HTR-8/SVneo (cell line): ENCODE measurements around the gene PPIL6.
"Not testable (repeated sequence)": the region's sequence is repeated elsewhere in the genome, so short reads cannot be mapped to it uniquely, and the experiment has no call there.

Source experiments
- DNase-seq: peaks from one replicate; pipeline ENCODE4 v3.0.0; 2011; ENCODE audit warnings: low spot score, mixed read lengths; ENCODE audit not compliant: insufficient read length
- FAIRE-seq: peaks from 2 replicates; lab custom pipeline; 2011; peaks lifted over from hg19 to GRCh38; lab: Jason Lieb, UNC

The PPIL6 gene

DNA sequence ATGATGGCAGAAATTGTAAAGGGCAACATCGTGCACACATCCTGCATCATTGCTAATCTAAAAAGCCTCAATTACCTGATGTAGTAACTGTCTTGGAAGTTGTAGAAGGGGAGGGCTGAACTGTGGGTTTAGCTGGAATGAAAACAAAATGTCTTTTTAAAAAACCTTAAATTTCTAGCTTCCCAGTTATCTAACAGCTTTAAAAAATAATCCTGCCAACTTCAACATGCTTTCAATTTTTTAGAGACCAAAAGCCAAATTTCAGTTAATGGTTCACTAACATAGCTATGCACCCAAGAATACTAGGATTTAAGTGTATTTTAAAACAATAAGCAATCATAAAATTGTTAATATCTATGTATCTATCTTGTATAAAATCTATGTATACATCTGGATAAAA is 70.1 kb downstream of the PPIL6 start:
- FAIRE-seq: no peak

DNA sequence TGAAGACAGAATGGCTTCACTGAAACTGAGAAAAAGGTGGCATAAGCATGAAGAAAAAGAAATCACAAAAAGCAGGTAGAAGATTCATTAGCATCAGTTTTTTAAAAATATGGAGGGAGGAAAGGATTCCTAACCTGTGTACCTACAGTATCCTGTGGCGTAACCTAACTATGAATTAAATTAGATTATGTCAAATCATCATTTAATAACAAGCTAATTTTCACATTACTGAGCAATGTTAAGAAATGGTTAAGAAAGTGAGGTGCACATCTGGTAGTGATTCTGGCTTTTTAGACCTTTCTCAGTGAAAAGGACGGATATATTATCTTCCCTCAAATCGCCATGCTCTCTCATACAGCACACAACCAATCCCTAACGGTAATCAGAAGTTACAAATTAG is 70.7 kb downstream of the PPIL6 start:
- DNase-seq (no peak), FAIRE-seq (no peak)

More for the DNA sequence above, 70.1 kb downstream of the PPIL6 start:
- no peak for DNase-seq

DNA sequence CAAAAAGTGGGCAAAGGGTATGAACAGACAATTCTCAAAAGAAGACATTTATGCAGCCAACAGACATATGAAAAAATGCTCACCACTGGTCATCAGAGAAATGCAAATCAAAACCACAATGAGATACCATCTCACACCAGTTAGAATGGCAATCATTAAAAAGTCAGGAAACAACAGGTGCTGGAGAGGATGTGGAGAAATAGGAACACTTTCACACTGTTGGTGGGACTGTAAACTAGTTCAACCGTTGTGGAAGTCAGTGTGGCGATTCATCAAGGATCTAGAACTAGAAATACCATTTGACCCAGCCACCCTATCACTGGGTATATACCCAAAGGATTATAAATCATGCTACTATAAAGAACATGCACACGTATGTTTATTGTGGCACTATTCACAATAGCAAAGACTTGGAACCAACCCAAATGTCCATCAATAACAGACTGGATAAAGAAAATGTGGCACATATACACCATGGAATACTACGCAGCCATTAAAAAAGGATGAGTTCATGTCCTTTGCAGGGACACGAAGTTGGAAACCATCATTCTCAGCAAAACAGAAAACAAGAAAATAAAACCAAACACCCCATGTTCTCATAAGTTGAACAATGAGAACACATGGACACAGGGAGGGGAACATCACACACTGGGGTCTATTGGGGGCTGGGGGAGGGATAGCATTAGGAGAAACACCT is 75.9 kb downstream of the PPIL6 start:
- FAIRE-seq, DNase-seq: not testable (repeated sequence)

DNA sequence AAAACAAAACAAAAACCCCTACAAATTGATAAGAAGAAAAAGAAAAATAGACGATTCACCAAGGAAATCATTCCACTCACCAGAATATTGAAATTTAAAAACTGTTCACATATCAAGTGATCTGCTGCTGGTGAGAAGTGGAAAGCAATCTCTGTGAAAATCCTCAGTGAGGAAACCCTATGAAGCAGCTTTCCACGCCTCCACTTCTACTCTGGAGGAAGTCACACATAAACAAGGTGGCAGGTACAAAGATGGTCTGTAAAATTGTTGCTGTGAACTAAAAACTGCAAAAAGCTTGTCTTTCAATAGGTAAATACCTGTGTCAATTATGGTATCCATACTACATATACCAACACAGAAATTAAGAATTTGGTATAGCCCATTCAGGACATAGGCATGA is 76.7 kb downstream of the PPIL6 start:
- no peak for FAIRE-seq
- DNase-seq: no peak

DNA sequence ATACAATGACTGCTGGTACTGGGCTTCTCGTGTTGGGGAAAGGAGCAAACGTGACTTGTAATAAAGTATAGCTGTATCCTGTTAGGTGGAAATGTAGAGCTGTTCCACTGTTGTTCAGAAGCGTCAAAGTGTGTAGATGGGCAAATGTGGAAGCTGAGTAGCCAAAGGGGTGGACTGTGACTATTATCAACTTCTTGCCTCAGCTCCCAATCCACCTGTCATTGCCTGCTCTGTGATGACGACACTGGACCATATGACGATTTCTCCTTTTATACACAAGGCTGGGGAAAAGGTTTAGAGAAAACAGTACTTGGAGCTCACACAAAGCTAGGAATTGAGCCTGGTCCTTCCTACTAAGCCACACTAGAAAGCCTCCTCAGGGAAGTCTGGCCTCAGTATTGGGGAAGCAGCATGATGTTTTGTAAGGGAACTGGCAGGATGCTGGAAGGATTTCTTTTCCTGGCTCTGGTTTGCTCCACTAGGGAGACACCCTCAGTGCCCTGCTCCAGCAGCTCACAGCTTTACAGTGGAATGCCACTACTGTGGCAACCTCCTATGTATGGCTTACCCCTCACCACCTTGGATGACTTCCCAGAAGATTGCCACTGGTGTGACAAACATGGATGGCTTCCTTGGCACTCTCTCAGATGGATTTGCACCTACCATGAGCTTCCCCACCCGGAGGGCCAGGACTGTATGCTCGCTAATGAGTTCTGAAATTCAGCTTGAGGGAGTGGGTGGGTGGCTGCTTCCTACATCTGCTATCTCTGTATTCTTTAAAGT is 78.1 kb downstream of the PPIL6 start:
- FAIRE-seq (no peak), DNase-seq (no peak)

DNA sequence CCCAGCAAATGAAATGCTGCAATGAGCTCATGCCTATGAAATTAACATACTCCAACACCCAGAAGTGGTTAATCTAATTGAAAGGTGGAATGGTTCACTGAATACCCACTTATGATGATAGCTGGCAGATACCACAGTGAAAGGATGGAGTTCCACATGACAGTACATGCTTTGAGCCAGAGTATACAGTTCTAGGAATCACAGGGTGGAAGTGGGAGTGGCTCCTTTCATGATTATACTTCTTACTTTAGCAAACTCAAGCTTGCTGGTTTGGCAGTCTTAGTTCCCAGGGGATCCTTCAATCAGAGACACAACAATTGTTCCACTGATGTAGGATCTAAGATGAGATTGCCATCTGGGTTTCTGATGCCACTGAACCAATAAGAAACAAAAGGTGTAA is 79.6 kb downstream of the PPIL6 start:
- DNase-seq: no peak
- FAIRE-seq: no peak

DNA sequence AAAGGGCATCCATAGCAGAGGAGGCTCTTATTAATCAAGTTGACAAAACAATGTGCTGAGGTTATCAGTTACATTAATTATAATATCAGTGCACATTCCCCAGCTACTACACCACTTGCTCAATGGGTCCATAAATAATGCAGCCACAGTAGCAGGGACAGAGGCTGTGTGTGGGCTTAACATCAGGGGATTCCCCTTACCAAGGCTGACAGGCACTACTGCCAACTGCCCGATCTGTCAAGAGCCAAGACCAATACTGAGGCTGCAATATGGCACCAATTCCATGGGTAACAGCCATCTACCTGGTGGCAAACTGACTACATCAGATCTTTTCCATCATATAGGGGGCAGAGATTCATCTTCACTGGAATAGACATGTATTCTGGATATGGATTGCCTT is 80.1 kb downstream of the PPIL6 start:
- FAIRE-seq (no peak), DNase-seq (no peak)

DNA sequence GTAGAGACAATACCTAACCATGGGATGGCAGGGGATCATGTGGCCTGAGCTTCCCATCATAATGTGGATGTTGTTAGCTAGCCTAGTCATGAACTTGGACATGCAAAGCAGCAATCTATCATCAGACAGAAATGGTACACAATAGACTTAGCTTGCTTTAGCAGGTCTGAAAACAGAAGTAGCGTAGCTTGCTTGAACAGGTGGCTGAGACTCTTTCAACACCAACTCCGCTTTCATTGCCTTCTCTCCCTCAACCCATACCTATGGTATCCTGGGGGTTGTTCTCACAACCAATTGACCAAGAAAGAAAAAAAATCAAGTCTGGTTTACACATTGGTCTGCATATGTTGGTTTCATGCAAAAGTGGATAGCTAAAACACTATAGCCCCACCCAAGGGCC is 81.2 kb downstream of the PPIL6 start:
- DNase-seq (no peak), FAIRE-seq (no peak)

DNA sequence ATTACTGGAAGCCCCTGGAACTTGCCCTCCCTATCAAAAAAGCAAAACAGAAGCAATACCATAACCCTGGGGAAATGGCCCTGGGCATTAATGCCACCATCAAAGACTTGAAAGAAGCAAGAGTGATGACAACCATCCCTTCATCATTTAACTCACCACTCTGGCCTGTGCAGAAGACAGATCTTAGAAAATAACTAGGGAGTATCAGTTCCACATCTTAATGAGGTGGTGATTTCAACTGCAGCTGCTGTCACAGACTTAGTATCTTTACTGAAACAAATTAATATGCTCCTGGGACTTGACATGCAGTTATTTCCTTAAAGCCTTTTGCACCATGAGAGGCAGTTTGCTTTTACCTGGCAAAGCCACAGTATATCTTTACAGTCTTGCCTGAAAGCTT is 82.2 kb downstream of the PPIL6 start:
- FAIRE-seq (no peak), DNase-seq (no peak)

DNA sequence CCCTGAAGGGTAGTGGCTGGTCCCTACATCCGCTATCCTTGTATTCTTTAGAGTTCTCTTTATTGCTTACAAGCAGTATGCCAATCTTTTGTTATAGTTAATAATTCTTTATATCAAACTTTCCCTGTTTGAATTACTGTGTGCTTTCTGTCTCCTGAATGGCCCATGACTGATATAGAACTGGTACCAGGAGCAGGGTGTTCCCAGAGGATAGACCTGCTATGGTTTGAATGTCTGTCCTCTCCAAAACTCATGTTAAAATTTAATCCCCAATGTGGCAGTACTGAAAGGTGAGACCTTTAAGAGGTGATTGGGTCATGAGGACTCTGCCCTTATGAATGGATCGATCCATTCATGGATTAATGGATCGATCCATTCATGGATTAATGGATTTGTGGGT is 84.2 kb downstream of the PPIL6 start:
- no peak for FAIRE-seq
- DNase-seq: no peak

DNA sequence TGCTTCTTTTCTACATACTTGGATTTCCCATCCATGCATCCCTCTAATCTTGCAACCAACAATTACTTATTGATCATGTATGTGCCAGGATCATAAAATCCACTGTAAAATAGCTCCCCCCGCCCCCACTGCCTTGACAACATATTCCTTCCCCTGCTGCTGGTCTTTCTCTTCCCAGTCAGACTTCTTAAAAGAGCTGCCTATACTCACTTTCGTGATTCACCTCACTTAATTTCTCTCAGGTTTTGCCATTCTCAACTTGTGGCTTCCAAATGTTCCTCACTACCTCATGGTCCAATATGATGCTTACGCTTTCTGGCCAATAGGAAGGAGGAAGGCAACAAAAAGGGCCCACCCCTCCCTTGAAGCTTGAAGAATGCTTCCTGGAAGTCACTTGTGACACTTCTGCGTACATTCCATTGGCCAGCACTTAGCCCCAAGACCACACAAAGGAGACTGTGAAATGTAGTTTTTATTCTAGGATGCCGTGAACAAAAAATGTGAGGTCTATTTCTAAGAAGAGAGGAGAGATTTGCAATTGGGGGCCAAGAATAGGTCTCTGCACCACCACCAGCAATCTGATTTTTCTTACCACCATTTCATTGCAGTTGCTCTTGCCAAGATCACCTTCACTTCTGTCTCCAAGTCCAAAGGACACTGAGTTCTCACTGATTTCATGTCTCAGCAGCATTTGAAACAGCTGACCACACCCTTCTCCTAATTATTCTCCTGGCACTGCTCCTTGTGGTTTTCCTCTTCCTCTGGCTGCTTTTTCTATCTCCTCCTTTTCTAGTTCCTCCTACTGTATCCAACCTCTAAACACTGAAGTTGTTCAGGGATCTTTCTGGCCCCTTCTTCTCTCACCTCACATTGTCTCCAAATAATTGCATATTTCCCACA is 88.9 kb downstream of the PPIL6 start:
- FAIRE-seq: no peak
- no peak for DNase-seq

DNA sequence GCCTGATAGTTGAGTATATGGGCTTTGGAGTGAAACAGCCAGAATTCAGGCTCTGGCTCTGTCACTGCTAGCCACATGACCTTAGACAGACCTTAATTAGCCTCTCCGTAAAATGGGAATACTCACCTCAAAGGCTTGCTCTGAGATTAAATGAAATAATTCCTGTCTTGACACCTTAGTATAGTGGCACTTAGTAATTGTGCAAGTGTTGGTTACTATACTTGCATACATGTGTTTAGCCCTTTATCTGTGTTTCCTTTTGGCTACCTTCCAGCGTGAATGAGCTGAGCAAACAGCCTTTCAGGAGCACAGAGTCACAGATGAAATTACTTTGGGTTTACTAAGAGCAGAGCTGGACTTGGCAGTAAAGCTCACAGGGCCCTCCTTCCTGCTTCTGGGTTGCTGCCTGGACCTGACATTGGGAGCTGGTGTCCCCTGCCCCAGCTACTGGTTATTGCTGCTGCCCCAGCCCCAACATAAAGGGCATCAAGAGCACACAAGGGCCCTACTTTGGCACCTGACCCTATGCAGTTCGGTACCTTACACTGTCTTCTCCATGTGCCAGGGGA is 90.9 kb downstream of the PPIL6 start:
- FAIRE-seq (no peak), DNase-seq (no peak)

DNA sequence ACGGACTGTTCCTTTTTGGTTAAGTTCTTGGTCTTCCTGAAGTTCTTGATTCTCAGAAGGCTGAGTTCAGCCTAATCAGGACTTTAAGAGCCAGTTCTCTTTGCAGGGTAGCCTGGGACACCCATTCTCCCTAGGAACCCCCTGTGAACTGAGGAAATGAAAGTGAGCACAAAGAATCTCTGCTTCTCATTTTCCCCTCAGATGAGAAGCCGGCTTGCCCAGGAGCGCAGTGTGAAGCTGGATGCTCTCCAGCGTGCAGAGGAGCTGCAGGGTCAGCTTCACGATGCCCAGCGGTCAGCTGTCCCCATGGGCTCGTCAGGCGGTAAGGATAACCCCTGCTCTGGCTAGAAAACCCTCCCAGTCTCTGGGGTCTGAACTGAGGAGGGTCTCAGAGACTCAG is 92.2 kb downstream of the PPIL6 start:
- no peak for FAIRE-seq
- no peak for DNase-seq

DNA sequence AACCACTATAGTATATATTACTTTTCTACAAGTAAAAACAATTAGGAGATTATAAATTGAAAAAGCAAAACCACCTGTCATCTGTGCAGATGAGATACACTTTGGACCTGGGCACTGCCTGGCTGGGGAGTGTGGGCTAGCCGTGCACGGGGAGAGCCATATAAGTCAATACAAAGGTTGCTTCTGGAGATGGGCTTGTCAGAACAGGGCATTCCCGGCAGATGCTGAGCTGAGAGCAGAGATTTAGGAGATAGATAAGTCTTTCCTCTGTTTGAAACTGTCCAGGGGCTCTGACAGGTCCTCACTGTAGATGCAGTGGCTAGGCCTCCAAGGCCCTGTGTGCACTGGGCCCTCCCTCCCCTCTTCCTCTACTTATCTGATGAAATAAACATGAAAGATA is 92.6 kb downstream of the PPIL6 start:
- FAIRE-seq: no peak
- DNase-seq: no peak

DNA sequence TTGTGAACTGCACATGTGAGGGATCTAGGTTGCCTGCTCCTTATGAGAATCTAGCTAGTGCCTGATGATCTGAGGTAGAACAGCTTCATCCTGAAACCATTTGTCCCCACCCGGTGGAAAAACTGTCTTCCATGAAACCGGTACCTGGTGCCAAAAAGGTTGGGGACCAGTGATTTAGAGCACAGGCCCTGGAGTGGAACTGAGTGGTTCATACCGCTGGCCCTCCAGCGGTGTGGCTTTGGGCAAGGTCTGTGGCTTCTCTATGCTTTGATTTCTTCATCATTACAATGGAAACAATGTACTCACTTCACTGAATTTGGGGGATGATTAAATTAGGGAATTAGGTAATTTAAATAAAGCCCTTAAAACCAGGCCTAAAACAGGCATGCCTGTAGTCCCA is 94.4 kb downstream of the PPIL6 start:
- no peak for DNase-seq
- no peak for FAIRE-seq

DNA sequence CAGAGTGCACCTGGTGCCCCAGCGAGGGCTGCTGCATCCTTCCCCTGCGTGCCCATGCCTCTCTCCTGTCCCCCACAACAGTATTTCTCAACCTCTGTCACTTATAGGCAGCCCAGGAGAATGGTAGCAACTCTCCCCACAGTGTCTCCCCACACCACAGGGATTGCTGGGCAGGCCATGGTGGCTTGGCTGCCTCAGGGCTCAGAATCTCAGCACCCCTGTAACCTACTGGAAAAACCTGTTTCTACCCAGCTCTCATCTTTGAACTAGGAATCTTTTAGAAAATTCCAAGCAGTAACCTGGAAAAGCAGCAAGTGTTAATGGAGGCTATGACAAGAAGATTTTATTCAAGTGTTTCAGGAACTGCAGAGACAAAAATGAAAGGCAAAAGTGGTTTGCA is 96.2 kb downstream of the PPIL6 start:
- no peak for FAIRE-seq
- no peak for DNase-seq

DNA sequence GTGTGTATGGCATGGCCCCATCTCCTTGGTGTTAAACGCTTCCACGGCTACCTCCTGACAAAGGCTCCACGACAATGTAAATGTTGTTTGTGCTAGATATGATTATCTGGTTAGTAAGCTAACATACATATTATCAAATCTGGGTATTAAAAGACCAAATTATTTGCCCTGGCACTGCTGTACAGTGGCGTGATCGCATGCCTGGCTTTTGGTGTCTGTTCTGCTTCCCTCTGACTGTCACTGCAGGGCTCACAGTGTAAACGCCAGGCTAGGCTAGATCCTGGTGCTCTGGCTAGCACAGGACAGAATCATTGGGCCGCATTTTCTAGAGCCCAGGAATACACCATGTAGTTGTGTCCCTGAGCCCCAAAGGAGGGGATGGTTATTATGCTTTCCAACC is 96.9 kb downstream of the PPIL6 start:
- no peak for FAIRE-seq
- no peak for DNase-seq

DNA sequence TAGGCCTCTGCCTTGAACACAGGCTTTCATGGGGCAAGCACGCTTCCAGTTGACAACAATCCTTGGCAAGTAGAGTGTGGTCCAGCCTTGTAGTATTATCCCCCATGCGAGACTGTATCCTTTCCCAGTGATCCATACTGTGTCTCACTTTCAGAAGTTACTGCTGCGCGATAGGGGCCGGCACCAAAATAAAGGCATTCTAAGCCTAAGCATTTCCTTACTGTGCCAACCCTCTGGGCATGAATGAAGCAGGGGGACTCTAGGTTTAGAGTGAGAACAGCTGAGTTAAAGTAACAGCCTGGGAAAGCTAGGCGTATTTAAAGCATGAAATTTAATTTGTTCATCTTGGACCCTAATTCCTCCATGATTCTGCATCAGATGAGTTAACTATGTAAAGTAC is 97.5 kb downstream of the PPIL6 start:
- FAIRE-seq (no peak), DNase-seq (no peak)

DNA sequence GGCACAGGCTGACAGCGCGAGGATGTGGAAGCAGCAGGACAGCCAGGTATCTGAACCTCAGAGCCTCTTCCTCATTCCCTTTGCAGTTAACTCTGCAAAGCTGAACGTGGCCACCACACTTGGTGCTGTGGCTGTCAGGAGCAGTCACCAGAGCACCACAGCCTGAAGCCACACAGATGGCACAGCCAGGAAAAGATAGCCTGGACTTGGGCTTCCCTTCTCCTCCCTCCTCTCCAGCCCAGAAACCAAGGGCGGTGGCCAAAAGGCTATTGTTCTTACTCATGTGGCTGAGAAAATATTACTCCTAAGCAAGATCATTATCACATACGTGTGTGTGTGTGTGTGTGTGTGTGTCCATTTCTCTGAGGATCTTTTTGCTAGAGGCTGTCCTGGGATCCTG is 97.9 kb downstream of the PPIL6 start:
- FAIRE-seq (no peak), DNase-seq (no peak)

DNA sequence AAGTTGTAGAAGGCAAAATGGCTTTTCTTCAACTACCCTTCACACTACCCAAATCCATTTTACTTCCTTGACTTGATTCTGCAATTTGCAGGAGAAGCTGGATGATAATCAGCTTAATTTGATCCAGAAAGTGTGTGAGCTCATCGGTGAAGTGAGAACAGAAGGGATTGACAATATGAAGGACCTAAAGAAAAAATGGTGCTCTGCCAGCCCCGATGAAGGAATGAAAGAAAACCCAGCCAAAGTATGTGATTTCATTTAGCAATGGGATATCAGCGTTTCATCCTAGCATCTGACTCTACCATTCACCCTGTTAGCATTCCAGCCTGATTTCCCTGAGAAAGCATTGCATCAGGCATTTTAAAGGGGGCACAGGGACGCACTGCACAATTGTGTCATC is 99.6 kb downstream of the PPIL6 start:
- no peak for FAIRE-seq
- no peak for DNase-seq
